Panc1 (cell line): ENCODE measurements around the gene GALNT15. TPM values are rescaled to one million over a fixed set of nuclear protein-coding genes. Genes with fewer than 3 reads are reported as not detected.

Experiments used
- ATAC-seq: fragments of 200-7000 bp; cut with Tn5 transposase; 2 replicates; pipeline ENCODE4 v1.9.1; 2020; ENCODE audit warnings: mild to moderate bottlenecking, moderate library complexity
- BruUV-seq: library from RNA; stranded (reverse); fragments of 400-500 nt; replicated peaks from 2 replicates; lab custom pipeline; 2021; lab: Mats Ljungman, UMichigan
- CTCF ChIA-PET: fragments of 300-600 bp; sonication (Branson Sonifier 250); formaldehyde crosslinking; loops from one replicate; lab custom pipeline; 2022; ENCODE audit warnings: antibody characterized with exemption; lab: Charles Lee
- POLR2A ChIA-PET: fragments of 300-600 bp; sonication (Branson Sonifier 250); formaldehyde crosslinking; loops from one replicate; lab custom pipeline; 2022; ENCODE audit warnings: antibody characterized with exemption; lab: Charles Lee
- DNase-seq: peaks from one replicate; pipeline ENCODE4 v3.0.0-alpha.2; 2010; ENCODE audit warnings: low read depth, low spot score
- H3K27ac ChIP-seq: 2 replicates; pipeline ENCODE4 v1.5.1; 2011; ENCODE audit warnings: mild to moderate bottlenecking, low read length, inconsistent platforms
- H3K27me3 ChIP-seq: fragments of 200-500 bp; sonication (Bioruptor generic); 2 replicates; pipeline ENCODE4 v1.6.0; 2014; ENCODE audit warnings: low read length, inconsistent platforms; ENCODE audit not compliant: control insufficient read depth, insufficient read depth
- H3K36me3 ChIP-seq: fragments of 200-500 bp; sonication (Bioruptor generic); 2 replicates; pipeline ENCODE4 v1.5.1; 2014; ENCODE audit warnings: inconsistent platforms, mild to moderate bottlenecking, low read length, moderate library complexity; ENCODE audit not compliant: control insufficient read depth, insufficient read depth
- H3K4me1 ChIP-seq: 2 replicates; pipeline ENCODE4 v1.5.1; 2011; ENCODE audit warnings: inconsistent platforms, mild to moderate bottlenecking, low read length, moderate library complexity; ENCODE audit not compliant: control insufficient read depth, insufficient read depth
- H3K4me3 ChIP-seq, 2 experiments: 2 replicates each; pipeline ENCODE4 v1.5.1; 2011 to 2012; ENCODE audit warnings: low read depth in 2 of 2, low read length in 2 of 2, mild to moderate bottlenecking in 2 of 2, inconsistent platforms in 1 of 2, moderate library complexity in 1 of 2
- H3K9me3 ChIP-seq: fragments of 200-500 bp; sonication (Bioruptor generic); 2 replicates; pipeline ENCODE4 v1.5.1; 2014; ENCODE audit warnings: low read depth, mild to moderate bottlenecking, inconsistent platforms, low read length, moderate library complexity; ENCODE audit not compliant: control insufficient read depth, insufficient read depth
- POLR2AphosphoS5 ChIP-seq: IDR thresholded peaks from 2 replicates; pipeline ENCODE4 v1.6.1; 2012; ENCODE audit warnings: mild to moderate bottlenecking, low read depth, low read length, moderate library complexity
- SIN3A ChIP-seq: IDR thresholded peaks from 2 replicates; pipeline ENCODE4 v1.6.1; 2012; ENCODE audit warnings: low read depth, mild to moderate bottlenecking, low read length, moderate library complexity, borderline replicate concordance; ENCODE audit not compliant: insufficient read depth
- TCF7L2 ChIP-seq: IDR thresholded peaks from 2 replicates; pipeline ENCODE4 v1.6.1; 2011; ENCODE audit warnings: mild to moderate bottlenecking, low read depth, low read length, inconsistent platforms
- in situ Hi-C: cut with HindIII; loops from 2 replicates; pipeline ENCODE4 v1.10.0; 2016; ENCODE audit warnings: low sequenced_read_pairs, low pct_unique_long_range_greater_than_20kb
- intact Hi-C: fragments of 100-400 bp; cut with micrococcal nuclease; formaldehyde crosslinking; loops from one replicate; pipeline ENCODE4 v1.10.0; 2022; ENCODE audit not compliant: unreplicated experiment
- total RNA-seq: library from RNA; stranded (reverse); gene quantifications from one replicate; pipeline ENCODE4 v1.2.1, GENCODE V29; 2021; ENCODE audit not compliant: unreplicated experiment
- TF ChIP-seq, protein P1 (sequence below), 2 experiments: IDR thresholded peaks; 2 replicates each; pipeline ENCODE4 v1.6.1; 2011 to 2012; ENCODE audit warnings: low read depth in 2 of 2, control low read depth in 1 of 2, low read length in 1 of 2, mild to moderate bottlenecking in 1 of 2, moderate library complexity in 1 of 2; ENCODE audit not compliant: insufficient read depth in 1 of 2
- TF ChIP-seq, protein P2 (sequence below): fragments of 450-650 bp; IDR thresholded peaks from 2 replicates; pipeline ENCODE4 v1.5.1; 2017; ENCODE audit warnings: mild to moderate bottlenecking

GALNT15 gene
- total RNA-seq, 1 experiment from 2014 or later = 0.10 TPM

DNA sequence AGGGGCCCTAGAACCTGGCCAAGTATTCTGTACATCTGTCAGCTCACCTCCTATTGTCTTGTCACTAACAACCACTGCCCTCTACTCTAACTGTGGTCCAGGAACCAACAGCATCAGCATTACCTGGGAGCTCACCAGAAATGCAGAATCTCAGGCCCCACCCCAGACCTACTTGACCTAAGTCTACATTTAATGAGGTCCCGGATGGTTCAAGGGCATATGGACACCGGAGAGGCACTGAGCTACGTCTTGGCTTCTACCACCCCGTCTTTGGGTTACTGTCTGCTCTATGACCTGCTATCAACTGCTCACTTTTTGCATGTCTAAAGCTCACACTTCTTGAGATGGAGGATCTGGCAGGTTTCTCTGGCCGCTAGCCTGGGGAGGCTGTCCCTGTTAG lies 8.1 kb downstream of the GALNT15 start:
- BruUV-seq = no TSS peak
- Histone ChIP-seq H3K4me3 (no peak overlapping the region), H3K27ac (no peak overlapping the region), H3K36me3 (no peaks in the 10 kb centered on the region), H3K9me3 (no peaks in the 10 kb centered on the region), H3K27me3 (no peaks in the 10 kb centered on the region), H3K4me1 (no peaks in the 10 kb centered on the region)
- no peak for TF ChIP-seq POLR2AphosphoS5
- TF ChIP-seq, protein P1, sequence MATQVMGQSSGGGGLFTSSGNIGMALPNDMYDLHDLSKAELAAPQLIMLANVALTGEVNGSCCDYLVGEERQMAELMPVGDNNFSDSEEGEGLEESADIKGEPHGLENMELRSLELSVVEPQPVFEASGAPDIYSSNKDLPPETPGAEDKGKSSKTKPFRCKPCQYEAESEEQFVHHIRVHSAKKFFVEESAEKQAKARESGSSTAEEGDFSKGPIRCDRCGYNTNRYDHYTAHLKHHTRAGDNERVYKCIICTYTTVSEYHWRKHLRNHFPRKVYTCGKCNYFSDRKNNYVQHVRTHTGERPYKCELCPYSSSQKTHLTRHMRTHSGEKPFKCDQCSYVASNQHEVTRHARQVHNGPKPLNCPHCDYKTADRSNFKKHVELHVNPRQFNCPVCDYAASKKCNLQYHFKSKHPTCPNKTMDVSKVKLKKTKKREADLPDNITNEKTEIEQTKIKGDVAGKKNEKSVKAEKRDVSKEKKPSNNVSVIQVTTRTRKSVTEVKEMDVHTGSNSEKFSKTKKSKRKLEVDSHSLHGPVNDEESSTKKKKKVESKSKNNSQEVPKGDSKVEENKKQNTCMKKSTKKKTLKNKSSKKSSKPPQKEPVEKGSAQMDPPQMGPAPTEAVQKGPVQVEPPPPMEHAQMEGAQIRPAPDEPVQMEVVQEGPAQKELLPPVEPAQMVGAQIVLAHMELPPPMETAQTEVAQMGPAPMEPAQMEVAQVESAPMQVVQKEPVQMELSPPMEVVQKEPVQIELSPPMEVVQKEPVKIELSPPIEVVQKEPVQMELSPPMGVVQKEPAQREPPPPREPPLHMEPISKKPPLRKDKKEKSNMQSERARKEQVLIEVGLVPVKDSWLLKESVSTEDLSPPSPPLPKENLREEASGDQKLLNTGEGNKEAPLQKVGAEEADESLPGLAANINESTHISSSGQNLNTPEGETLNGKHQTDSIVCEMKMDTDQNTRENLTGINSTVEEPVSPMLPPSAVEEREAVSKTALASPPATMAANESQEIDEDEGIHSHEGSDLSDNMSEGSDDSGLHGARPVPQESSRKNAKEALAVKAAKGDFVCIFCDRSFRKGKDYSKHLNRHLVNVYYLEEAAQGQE (IDR thresholded peaks at IDR 0.05; ENCODE audit: insufficient read depth in 1 of 2, low read depth in 2 of 2, low read length in 1 of 2) = no peak
- TF ChIP-seq, protein P2, sequence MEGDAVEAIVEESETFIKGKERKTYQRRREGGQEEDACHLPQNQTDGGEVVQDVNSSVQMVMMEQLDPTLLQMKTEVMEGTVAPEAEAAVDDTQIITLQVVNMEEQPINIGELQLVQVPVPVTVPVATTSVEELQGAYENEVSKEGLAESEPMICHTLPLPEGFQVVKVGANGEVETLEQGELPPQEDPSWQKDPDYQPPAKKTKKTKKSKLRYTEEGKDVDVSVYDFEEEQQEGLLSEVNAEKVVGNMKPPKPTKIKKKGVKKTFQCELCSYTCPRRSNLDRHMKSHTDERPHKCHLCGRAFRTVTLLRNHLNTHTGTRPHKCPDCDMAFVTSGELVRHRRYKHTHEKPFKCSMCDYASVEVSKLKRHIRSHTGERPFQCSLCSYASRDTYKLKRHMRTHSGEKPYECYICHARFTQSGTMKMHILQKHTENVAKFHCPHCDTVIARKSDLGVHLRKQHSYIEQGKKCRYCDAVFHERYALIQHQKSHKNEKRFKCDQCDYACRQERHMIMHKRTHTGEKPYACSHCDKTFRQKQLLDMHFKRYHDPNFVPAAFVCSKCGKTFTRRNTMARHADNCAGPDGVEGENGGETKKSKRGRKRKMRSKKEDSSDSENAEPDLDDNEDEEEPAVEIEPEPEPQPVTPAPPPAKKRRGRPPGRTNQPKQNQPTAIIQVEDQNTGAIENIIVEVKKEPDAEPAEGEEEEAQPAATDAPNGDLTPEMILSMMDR = no peak
- no peak for TF ChIP-seq TCF7L2
- TF ChIP-seq SIN3A = no peak
- ChIA-PET POLR2A (no interaction called here), CTCF (no interaction called here)
- intact Hi-C loops (loop anchor here (10.0 kb wide), 1 partner anchor 62 kb away; no protein-coding TSS in a partner anchor), in situ Hi-C loops (no loop called here)
- no peak for DNase-seq
- ATAC-seq = no peak

- in situ Hi-C loops = no loop called here
- no peak overlapping the region for H3K27ac ChIP-seq
These were observed 8.6 kb downstream of the GALNT15 start for GRCh38 chr3:16183082-16183481.

More at GRCh38 chr3:16183082-16183481, 8.6 kb downstream of the GALNT15 start:
- ChIA-PET POLR2A (no interaction called here), CTCF (no interaction called here)
- no TSS peak for BruUV-seq
- Histone ChIP-seq H3K9me3 (no peaks in the 10 kb centered on the region), H3K36me3 (no peaks in the 10 kb centered on the region), H3K4me1 (no peaks in the 10 kb centered on the region), H3K4me3 (no peak overlapping the region), H3K27me3 (no peaks in the 10 kb centered on the region)
- DNase-seq = no peak
- intact Hi-C loops = loop anchor here (10.0 kb wide), 1 partner anchor 62 kb away; no protein-coding TSS in a partner anchor
- ATAC-seq = no peak
- TF ChIP-seq, protein P1 (IDR thresholded peaks at IDR 0.05; ENCODE audit: insufficient read depth in 1 of 2, low read depth in 2 of 2, low read length in 1 of 2) = no peak
- TF ChIP-seq POLR2AphosphoS5 (no peak), SIN3A (no peak), TCF7L2 (no peak)
- TF ChIP-seq, protein P2 = no peak
